Hepatocyte (in vitro differentiated cells): ENCODE data around the gene ATPAF1.

Experiments
- CTCF ChIP-seq: fragments of 200-600 bp; sonication (generic); IDR thresholded peaks from 2 replicates; pipeline ENCODE4 v1.5.1; 2016; ENCODE audit warnings: antibody characterized with exemption, mild to moderate bottlenecking; ENCODE audit not compliant: poor library complexity
- EZH2 ChIP-seq: fragments of 200-600 bp; sonication (generic); IDR thresholded peaks from 2 replicates; pipeline ENCODE4 v1.6.1; 2016; ENCODE audit warnings: antibody characterized with exemption, mild to moderate bottlenecking, borderline replicate concordance

GRCh38 chr1:46656643-46657042 lies 11.5 kb downstream of the ATPAF1 start:
- no peak for TF ChIP-seq EZH2
- TF ChIP-seq CTCF: no peak
